Keratinocyte (primary cell): ENCODE measurements around the gene IGSF8. TPM values are rescaled to one million over a fixed set of nuclear protein-coding genes. Genes with fewer than 3 reads are reported as not detected.

ENCODE experiments used
- DNase-seq: peaks from one replicate; pipeline ENCODE4 v3.0.0-alpha.2; 2011; ENCODE audit warnings: low read depth, missing footprints, low spot score
- FAIRE-seq: peaks from 2 replicates; lab custom pipeline; 2011; peaks lifted over from hg19 to GRCh38; lab: Jason Lieb, UNC
- H2AFZ ChIP-seq: 2 replicates; pipeline ENCODE4 v1.6.0; 2012; ENCODE audit warnings: low read length, control low read depth, inconsistent platforms; ENCODE audit not compliant: control insufficient read depth
- H3K27ac ChIP-seq: 2 replicates; pipeline ENCODE4 v1.5.1; 2011; ENCODE audit warnings: low read length; ENCODE audit not compliant: control insufficient read depth, insufficient read depth
- H3K27me3 ChIP-seq: 3 replicates; pipeline ENCODE4 v1.6.0; 2011; ENCODE audit warnings: low read length; ENCODE audit not compliant: control insufficient read depth, insufficient read depth; ENCODE audit errors: extremely low read depth
- H3K36me3 ChIP-seq, 2 experiments: 2 replicates in 1 of 2; 3 replicates in 1 of 2; pipeline ENCODE4 v1.5.1; 2011; ENCODE audit warnings: low read length in 2 of 2, mild to moderate bottlenecking in 1 of 2; ENCODE audit not compliant: control insufficient read depth in 2 of 2, insufficient read depth in 2 of 2; ENCODE audit errors: extremely low read depth in 1 of 2
- H3K4me1 ChIP-seq: 3 replicates; pipeline ENCODE4 v1.5.1; 2011; ENCODE audit warnings: low read length; ENCODE audit not compliant: control insufficient read depth, insufficient read depth; ENCODE audit errors: extremely low read depth
- H3K4me2 ChIP-seq: 3 replicates; pipeline ENCODE4 v1.6.0; 2011; ENCODE audit warnings: low read depth, low read length; ENCODE audit not compliant: control insufficient read depth, insufficient read depth; ENCODE audit errors: extremely low read depth
- H3K4me3 ChIP-seq, 3 experiments: fragments of 200-600 bp in 1 of 3; sonication (generic) in 1 of 3; 2 replicates in 2 of 3; 3 replicates in 1 of 3; pipeline ENCODE4 v1.5.1; 2011 to 2016; ENCODE audit warnings: low read length in 3 of 3, mild to moderate bottlenecking in 3 of 3, control low read depth in 2 of 3, inconsistent platforms in 1 of 3, low read depth in 1 of 3, mixed read lengths in 1 of 3, mixed run types in 1 of 3, moderate library complexity in 1 of 3; ENCODE audit not compliant: control insufficient read depth in 2 of 3, insufficient read depth in 2 of 3; ENCODE audit errors: extremely low read depth in 1 of 3
- H3K79me2 ChIP-seq: 2 replicates; pipeline ENCODE4 v1.6.0; 2012; ENCODE audit warnings: low read length; ENCODE audit not compliant: control insufficient read depth, insufficient read depth
- H3K9ac ChIP-seq: 3 replicates; pipeline ENCODE4 v1.6.0; 2011; ENCODE audit warnings: low read length; ENCODE audit not compliant: control insufficient read depth, insufficient read depth; ENCODE audit errors: extremely low read depth
- H3K9me1 ChIP-seq: 3 replicates; pipeline ENCODE4 v1.6.0; 2011; ENCODE audit warnings: low read length; ENCODE audit not compliant: control insufficient read depth, insufficient read depth; ENCODE audit errors: extremely low read depth
- H3K9me3 ChIP-seq: 2 replicates; pipeline ENCODE4 v1.5.1; 2012; ENCODE audit warnings: low read depth, low read length; ENCODE audit not compliant: control insufficient read depth
- H4K20me1 ChIP-seq: 3 replicates; pipeline ENCODE4 v1.6.0; 2011; ENCODE audit warnings: low read length; ENCODE audit not compliant: control insufficient read depth, insufficient read depth; ENCODE audit errors: extremely low read depth
- EZH2 ChIP-seq: IDR thresholded peaks from one replicate; pipeline ENCODE4 v1.6.1; 2012; ENCODE audit warnings: inconsistent platforms, mild to moderate bottlenecking, low read length, moderate library complexity
- dilution Hi-C: fragments of 300-500 bp; cut with MboI; formaldehyde crosslinking; loops from one replicate; pipeline ENCODE4 v1.7.0; 2020; ENCODE audit warnings: low sequenced_read_pairs; ENCODE audit not compliant: extremely low pct_ligation_motif_present
- polyA plus RNA-seq, 5 experiments: library from polyadenylated mRNA; depleted of rRNA in 3 of 5; stranded (reverse) in 3 of 5; stranded (forward) in 1 of 5; unstranded in 1 of 5; fragments of >200 nt; gene quantifications; 1 replicate in 1 of 5; 2 replicates in 3 of 5; 3 replicates in 1 of 5; pipeline versions ENCODE4 v1.2.1 to v1.2.3, GENCODE V29; 2011 to 2012; ENCODE audit warnings: missing spikeins in 2 of 5, low read depth in 1 of 5, low replicate concordance in 1 of 5
- TF ChIP-seq, protein P1 (sequence below), 3 experiments: IDR thresholded peaks in 1 of 3; conservative IDR thresholded peaks in 1 of 3; optimal IDR thresholded peaks in 1 of 3; 2 replicates in 2 of 3; 3 replicates in 1 of 3; pipeline versions ENCODE3 to v1.5.1; 2011; ENCODE audit warnings: low read length in 3 of 3, mild to moderate bottlenecking in 3 of 3, moderate library complexity in 2 of 3, control low read depth in 1 of 3, inconsistent platforms in 1 of 3; ENCODE audit not compliant: insufficient read depth in 2 of 3; ENCODE audit errors: extremely low read depth in 1 of 3

IGSF8 gene
- polyA plus RNA-seq, 1 donor (not counting 4 experiments of a cell fraction or from before 2014, with no cell fraction given), result 16.5 TPM

DNA sequence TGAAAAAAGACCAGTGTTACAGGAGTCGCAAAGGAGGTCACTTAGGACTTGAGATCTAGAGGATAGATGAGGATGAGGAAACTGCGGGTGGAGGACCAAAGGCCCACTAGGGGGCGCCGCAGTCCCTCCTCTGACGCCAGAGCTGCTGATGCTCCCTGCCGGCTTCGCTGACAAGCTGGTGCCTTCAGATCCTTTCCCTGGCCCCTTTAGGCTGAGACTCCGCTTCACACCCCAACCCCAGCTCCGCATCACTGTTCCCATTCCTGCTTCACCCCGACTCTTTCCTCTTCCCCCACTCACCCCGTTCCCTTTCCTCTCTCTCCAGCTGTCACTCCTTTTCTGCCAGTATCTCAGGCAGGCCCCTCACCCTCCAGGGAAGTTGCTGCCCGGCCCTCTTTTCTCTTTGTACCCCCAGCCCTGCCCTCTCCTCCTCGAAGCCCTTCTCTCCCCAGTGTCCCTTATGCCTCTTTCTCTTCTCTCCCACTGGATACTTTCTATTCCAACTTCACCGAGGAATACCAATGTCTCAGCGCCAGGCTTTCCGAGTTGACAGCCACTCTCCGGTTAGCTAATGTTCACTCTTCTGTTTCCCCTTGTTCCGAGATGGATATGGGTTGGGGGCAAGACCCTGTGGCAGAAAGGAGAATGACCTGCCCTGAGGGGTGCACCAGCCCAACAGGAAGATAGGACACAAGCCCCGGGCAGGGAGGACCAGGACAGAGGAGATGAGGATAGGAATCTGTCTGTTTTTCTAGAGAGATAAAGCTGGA is 12.5 kb downstream of the IGSF8 start:
- no peak for DNase-seq
- H2AFZ ChIP-seq, result no peak overlapping the region

DNA sequence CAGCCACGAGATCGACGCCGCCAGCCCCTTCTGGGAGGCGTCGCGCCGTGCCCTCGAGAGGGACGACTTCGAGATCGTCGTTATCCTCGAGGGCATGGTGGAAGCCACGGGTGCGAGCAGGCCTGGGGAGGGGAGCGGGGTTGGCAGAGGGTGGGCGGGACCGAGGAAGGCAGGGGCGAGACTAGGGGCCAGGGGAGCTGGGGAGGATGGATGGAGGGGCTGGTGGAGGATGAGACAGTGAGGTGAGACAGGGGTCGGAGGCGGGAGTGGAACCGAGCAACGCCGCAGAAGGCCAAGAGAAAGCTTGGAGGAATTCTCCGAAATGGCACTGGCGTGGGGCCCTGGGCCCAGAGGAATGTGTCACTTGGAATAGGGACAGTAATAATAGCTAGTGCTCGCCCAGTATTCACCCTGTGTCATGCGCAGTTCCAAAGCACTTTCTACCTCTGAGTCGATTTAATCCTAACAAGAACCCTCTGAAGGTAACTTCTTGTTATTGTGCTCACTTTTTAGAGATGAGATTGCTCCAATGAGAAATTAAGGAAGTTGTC is 13.6 kb downstream of the IGSF8 start:
- no peaks in the 10 kb centered on the region for H3K9me1 ChIP-seq
- no peak overlapping the region for H3K27ac ChIP-seq
- dilution Hi-C loops, result no loop called here
- H3K4me3 ChIP-seq, result no peak overlapping the region
- H2AFZ ChIP-seq, result no peak overlapping the region
- no peaks in the 10 kb centered on the region for H4K20me1 ChIP-seq
- H3K9me3 ChIP-seq, result no peaks in the 10 kb centered on the region
- H3K4me2 ChIP-seq, result no peak overlapping the region
- no peak overlapping the region for H3K9ac ChIP-seq
- no peak for FAIRE-seq
- peaks cover 5% of the 10 kb centered on the region for H3K4me1 ChIP-seq
- DNase-seq, result no peak
- H3K36me3 ChIP-seq, result peaks cover 0 to 1% of the 10 kb centered on the region in 2 experiments
- no peaks in the 10 kb centered on the region for H3K79me2 ChIP-seq
- TF ChIP-seq EZH2, result no peak
- TF ChIP-seq, protein P1, sequence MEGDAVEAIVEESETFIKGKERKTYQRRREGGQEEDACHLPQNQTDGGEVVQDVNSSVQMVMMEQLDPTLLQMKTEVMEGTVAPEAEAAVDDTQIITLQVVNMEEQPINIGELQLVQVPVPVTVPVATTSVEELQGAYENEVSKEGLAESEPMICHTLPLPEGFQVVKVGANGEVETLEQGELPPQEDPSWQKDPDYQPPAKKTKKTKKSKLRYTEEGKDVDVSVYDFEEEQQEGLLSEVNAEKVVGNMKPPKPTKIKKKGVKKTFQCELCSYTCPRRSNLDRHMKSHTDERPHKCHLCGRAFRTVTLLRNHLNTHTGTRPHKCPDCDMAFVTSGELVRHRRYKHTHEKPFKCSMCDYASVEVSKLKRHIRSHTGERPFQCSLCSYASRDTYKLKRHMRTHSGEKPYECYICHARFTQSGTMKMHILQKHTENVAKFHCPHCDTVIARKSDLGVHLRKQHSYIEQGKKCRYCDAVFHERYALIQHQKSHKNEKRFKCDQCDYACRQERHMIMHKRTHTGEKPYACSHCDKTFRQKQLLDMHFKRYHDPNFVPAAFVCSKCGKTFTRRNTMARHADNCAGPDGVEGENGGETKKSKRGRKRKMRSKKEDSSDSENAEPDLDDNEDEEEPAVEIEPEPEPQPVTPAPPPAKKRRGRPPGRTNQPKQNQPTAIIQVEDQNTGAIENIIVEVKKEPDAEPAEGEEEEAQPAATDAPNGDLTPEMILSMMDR (optimal IDR thresholded peaks at IDR 0.05 in 1 of 3, IDR thresholded peaks at IDR 0.05 in 1 of 3, conservative IDR thresholded peaks at IDR 0.05 in 1 of 3; ENCODE audit: extremely low read depth in 1 of 3, insufficient read depth in 2 of 3, low read length in 3 of 3), result no peak
- H3K27me3 ChIP-seq, result peaks cover 37% of the 10 kb centered on the region

More for the DNA sequence above, 12.5 kb downstream of the IGSF8 start:
- H3K27ac ChIP-seq, result no peak overlapping the region
- FAIRE-seq, result peak; percentile 78
- dilution Hi-C loops, result no loop called here
- no peak for TF ChIP-seq EZH2
- TF ChIP-seq, protein P1 (optimal IDR thresholded peaks at IDR 0.05 in 1 of 3, IDR thresholded peaks at IDR 0.05 in 1 of 3, conservative IDR thresholded peaks at IDR 0.05 in 1 of 3; ENCODE audit: extremely low read depth in 1 of 3, insufficient read depth in 2 of 3, low read length in 3 of 3), result peak; percentile 88 to 98 (median 95)
- no peak overlapping the region for H3K9ac ChIP-seq
- peaks cover 30% of the 10 kb centered on the region for H3K27me3 ChIP-seq
- H3K4me1 ChIP-seq, result peaks cover 5% of the 10 kb centered on the region
- H3K9me3 ChIP-seq, result no peaks in the 10 kb centered on the region
- peaks cover 1 to 4% of the 10 kb centered on the region in 2 experiments for H3K36me3 ChIP-seq
- no peak overlapping the region for H3K4me3 ChIP-seq
- no peaks in the 10 kb centered on the region for H3K9me1 ChIP-seq
- H4K20me1 ChIP-seq, result no peaks in the 10 kb centered on the region
- H3K79me2 ChIP-seq, result no peaks in the 10 kb centered on the region
- no peak overlapping the region for H3K4me2 ChIP-seq
